GM12875 (cell line): ENCODE results near the gene OSBPL1A.

Source experiments
- H3K4me3 ChIP-seq: one replicate; pipeline ENCODE4 v1.5.1; 2011; ENCODE audit warnings: low read depth, low read length, control low read depth
- CTCF ChIP-seq: IDR thresholded peaks from 2 replicates; pipeline ENCODE4 v1.5.1; 2011; ENCODE audit warnings: low read depth, mild to moderate bottlenecking, control low read depth, inconsistent platforms, low read length, moderate library complexity, borderline replicate concordance; ENCODE audit not compliant: insufficient read depth

OSBPL1A gene

GRCh38 chr18:24189664-24190346 is 207.8 kb downstream of the OSBPL1A start:
- no peak for TF ChIP-seq CTCF
- H3K4me3 ChIP-seq = no peak overlapping the region

GRCh38 chr18:24189007-24189528 is 208.6 kb downstream of the OSBPL1A start:
- no peak overlapping the region for H3K4me3 ChIP-seq
- no peak for TF ChIP-seq CTCF

GRCh38 chr18:24188120-24188519 is 209.5 kb downstream of the OSBPL1A start:
- H3K4me3 ChIP-seq = no peak overlapping the region
- TF ChIP-seq CTCF = no peak

- TF ChIP-seq CTCF = no peak
- no peak overlapping the region for H3K4me3 ChIP-seq
Observed at GRCh38 chr18:24187689-24188088, 209.9 kb downstream of the OSBPL1A start.

- no peak overlapping the region for H3K4me3 ChIP-seq
- TF ChIP-seq CTCF = no peak
Observed at GRCh38 chr18:24187049-24187448, 210.6 kb downstream of the OSBPL1A start.

- no peak overlapping the region for H3K4me3 ChIP-seq
- no peak for TF ChIP-seq CTCF
Observed at GRCh38 chr18:24185805-24186204, 211.8 kb downstream of the OSBPL1A start.

GRCh38 chr18:24181806-24182205 is 215.8 kb downstream of the OSBPL1A start:
- TF ChIP-seq CTCF = no peak
- H3K4me3 ChIP-seq = no peak overlapping the region
